PFSK-1 (cell line): Measurements from ENCODE around the gene PCDH15.

Experiments
- POLR2AphosphoS5 ChIP-seq: IDR thresholded peaks from 2 replicates; pipeline ENCODE4 v1.6.1; 2012; ENCODE audit warnings: low read depth, mild to moderate bottlenecking, control low read depth, low read length, moderate library complexity
- TF ChIP-seq, protein P1 (sequence below), 2 experiments: IDR thresholded peaks; 2 replicates each; pipeline versions ENCODE4 v1.6.1 to v1.8.0; 2011 to 2012; ENCODE audit warnings: low read depth in 2 of 2, low read length in 2 of 2, control low read depth in 1 of 2, inconsistent platforms in 1 of 2, mild to moderate bottlenecking in 1 of 2, moderate library complexity in 1 of 2; ENCODE audit not compliant: insufficient read depth in 1 of 2

DNA sequence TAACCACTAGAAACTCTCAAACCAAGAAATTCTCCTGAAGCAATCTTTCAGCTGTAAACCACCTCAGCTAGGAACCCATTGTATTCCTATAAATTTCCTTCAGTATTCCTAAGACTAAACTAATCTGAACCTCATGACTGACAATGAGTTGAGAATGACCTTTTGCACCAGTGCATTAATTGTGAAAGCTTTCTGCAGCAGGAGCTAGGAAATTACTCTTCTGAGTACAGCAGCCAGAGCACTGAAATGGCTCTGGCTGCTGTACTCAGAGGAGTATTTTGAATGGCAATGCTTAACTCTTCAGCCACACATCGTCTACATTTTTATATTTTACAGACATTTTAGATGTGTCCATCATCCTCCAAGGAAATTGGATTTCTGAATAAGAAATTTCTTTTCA, 109.7 kb downstream of the PCDH15 start:
- TF ChIP-seq, protein P1, sequence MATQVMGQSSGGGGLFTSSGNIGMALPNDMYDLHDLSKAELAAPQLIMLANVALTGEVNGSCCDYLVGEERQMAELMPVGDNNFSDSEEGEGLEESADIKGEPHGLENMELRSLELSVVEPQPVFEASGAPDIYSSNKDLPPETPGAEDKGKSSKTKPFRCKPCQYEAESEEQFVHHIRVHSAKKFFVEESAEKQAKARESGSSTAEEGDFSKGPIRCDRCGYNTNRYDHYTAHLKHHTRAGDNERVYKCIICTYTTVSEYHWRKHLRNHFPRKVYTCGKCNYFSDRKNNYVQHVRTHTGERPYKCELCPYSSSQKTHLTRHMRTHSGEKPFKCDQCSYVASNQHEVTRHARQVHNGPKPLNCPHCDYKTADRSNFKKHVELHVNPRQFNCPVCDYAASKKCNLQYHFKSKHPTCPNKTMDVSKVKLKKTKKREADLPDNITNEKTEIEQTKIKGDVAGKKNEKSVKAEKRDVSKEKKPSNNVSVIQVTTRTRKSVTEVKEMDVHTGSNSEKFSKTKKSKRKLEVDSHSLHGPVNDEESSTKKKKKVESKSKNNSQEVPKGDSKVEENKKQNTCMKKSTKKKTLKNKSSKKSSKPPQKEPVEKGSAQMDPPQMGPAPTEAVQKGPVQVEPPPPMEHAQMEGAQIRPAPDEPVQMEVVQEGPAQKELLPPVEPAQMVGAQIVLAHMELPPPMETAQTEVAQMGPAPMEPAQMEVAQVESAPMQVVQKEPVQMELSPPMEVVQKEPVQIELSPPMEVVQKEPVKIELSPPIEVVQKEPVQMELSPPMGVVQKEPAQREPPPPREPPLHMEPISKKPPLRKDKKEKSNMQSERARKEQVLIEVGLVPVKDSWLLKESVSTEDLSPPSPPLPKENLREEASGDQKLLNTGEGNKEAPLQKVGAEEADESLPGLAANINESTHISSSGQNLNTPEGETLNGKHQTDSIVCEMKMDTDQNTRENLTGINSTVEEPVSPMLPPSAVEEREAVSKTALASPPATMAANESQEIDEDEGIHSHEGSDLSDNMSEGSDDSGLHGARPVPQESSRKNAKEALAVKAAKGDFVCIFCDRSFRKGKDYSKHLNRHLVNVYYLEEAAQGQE (IDR thresholded peaks at IDR 0.05; ENCODE audit: insufficient read depth in 1 of 2, low read depth in 2 of 2, low read length in 2 of 2) = no peak
- TF ChIP-seq POLR2AphosphoS5 = no peak
